HCT116 (cell line): ENCODE measurements around the gene CLOCK. TPM values are rescaled to one million over a fixed set of nuclear protein-coding genes. Genes with fewer than 3 reads are reported as not detected.
A peak's percentile ranks its signal among the peaks of the same experiment; 100 is the strongest.

Experiments
- ATAC-seq: fragments of 200-7000 bp; cut with Tn5 transposase; 2 replicates; pipeline ENCODE4 v1.9.1; 2020; ENCODE audit warnings: mild to moderate bottlenecking, moderate library complexity
- BruUV-seq: library from RNA; stranded (reverse); fragments of 400-500 nt; replicated peaks from 2 replicates; lab custom pipeline; 2021; lab: Mats Ljungman, UMichigan
- CTCF ChIA-PET: fragments of 300-600 bp; sonication (Branson Sonifier 250); formaldehyde crosslinking; loops from one replicate; lab custom pipeline; 2021; ENCODE audit warnings: antibody characterized with exemption; lab: Charles Lee
- POLR2A ChIA-PET: fragments of 300-600, 350-600 bp; sonication (Branson Sonifier 250); formaldehyde crosslinking; loops from one replicate; lab custom pipeline; 2021; ENCODE audit warnings: antibody characterized with exemption; lab: Charles Lee
- RAD21 ChIA-PET, 2 experiments: fragments of 300-600 bp; sonication (Branson Sonifier 250); formaldehyde crosslinking; loops; one replicate each; lab custom pipeline; 2023; ENCODE audit warnings: low total read pairs in 2 of 2; ENCODE audit not compliant: uncharacterized antibody in 2 of 2, unreplicated experiment in 2 of 2, low non-redundant PET in 1 of 2; lab: Charles Lee
- DNase-seq: peaks from one replicate; pipeline ENCODE4 v3.0.0-alpha.2; 2010; ENCODE audit warnings: low read depth, low spot score
- H2AFZ ChIP-seq: fragments of 200-600 bp; shearing (Covaris generic), sonication (generic); 2 replicates; pipeline ENCODE4 v1.6.1; 2017; ENCODE audit warnings: low read depth, mixed run types, mixed read lengths, antibody characterized with exemption, low read length; ENCODE audit not compliant: poor library complexity, severe bottlenecking
- H3K27ac ChIP-seq: 2 replicates; pipeline ENCODE4 v1.5.1; 2012; ENCODE audit warnings: low read depth, low read length
- H3K27me3 ChIP-seq: fragments of 200-600 bp; sonication (generic); 2 replicates; pipeline ENCODE4 v1.6.1; 2016; ENCODE audit warnings: mixed run types, low read length, mixed read lengths; ENCODE audit not compliant: insufficient read depth
- H3K36me3 ChIP-seq, 2 experiments: fragments of 200-500 bp in 1 of 2; fragments of 200-600 bp in 1 of 2; sonication (Bioruptor generic) in 1 of 2; sonication (generic) in 1 of 2; 2 replicates each; pipeline versions ENCODE4 v1.5.1 to v1.6.1; 2014 to 2016; ENCODE audit warnings: low read length in 2 of 2, inconsistent platforms in 1 of 2, mixed read lengths in 1 of 2, mixed run types in 1 of 2; ENCODE audit not compliant: insufficient read depth in 2 of 2, control insufficient read depth in 1 of 2
- H3K4me1 ChIP-seq, 2 experiments: fragments of 200-600 bp in 1 of 2; sonication (generic) in 1 of 2; 2 replicates each; pipeline versions ENCODE4 v1.5.1 to v1.6.1; 2012 to 2017; ENCODE audit warnings: low read length in 2 of 2, inconsistent platforms in 1 of 2, mild to moderate bottlenecking in 1 of 2, mixed read lengths in 1 of 2, mixed run types in 1 of 2, moderate library complexity in 1 of 2; ENCODE audit not compliant: insufficient read depth in 2 of 2, control insufficient read depth in 1 of 2
- H3K4me2 ChIP-seq: fragments of 200-600 bp; sonication (generic); 2 replicates; pipeline ENCODE4 v1.6.1; 2017; ENCODE audit warnings: mixed run types, low read length, mixed read lengths
- H3K4me3 ChIP-seq, 2 experiments: fragments of 200-600 bp in 1 of 2; sonication (generic) in 1 of 2; replicated peaks in 1 of 2; 2 replicates each; pipeline ENCODE4 v1.5.1; 2011 to 2016; ENCODE audit warnings: low read length in 2 of 2, control low read depth in 1 of 2, low read depth in 1 of 2, mild to moderate bottlenecking in 1 of 2, mixed read lengths in 1 of 2, mixed run types in 1 of 2
- H3K79me2 ChIP-seq: fragments of 200-600 bp; sonication (generic); 2 replicates; pipeline ENCODE4 v1.6.1; 2017; ENCODE audit warnings: mild to moderate bottlenecking, mixed run types, low read length, moderate library complexity, mixed read lengths; ENCODE audit not compliant: insufficient read depth
- H3K9ac ChIP-seq: fragments of 200-600 bp; sonication (generic); 2 replicates; pipeline ENCODE4 v1.6.1; 2016; ENCODE audit warnings: low read length, mixed read lengths
- H3K9me2 ChIP-seq: fragments of 200-600 bp; sonication (generic), shearing (Covaris generic); 2 replicates; pipeline ENCODE4 v1.6.1; 2017; ENCODE audit warnings: mixed run types, mild to moderate bottlenecking, moderate library complexity; ENCODE audit not compliant: insufficient read depth
- H3K9me3 ChIP-seq, 2 experiments: fragments of 200-500 bp in 1 of 2; fragments of 200-600 bp in 1 of 2; sonication (Bioruptor generic) in 1 of 2; sonication (generic) in 1 of 2; 2 replicates each; pipeline ENCODE4 v1.6.1; 2014 to 2017; ENCODE audit warnings: low read length in 2 of 2, mixed read lengths in 2 of 2, inconsistent platforms in 1 of 2, low read depth in 1 of 2, mild to moderate bottlenecking in 1 of 2, mixed run types in 1 of 2, moderate library complexity in 1 of 2; ENCODE audit not compliant: control insufficient read depth in 1 of 2, insufficient read depth in 1 of 2
- H4K20me1 ChIP-seq: fragments of 200-600 bp; sonication (generic), shearing (Covaris generic); 2 replicates; pipeline ENCODE4 v1.6.1; 2017; ENCODE audit warnings: mixed run types, mild to moderate bottlenecking, moderate library complexity; ENCODE audit not compliant: insufficient read depth
- ATF3 ChIP-seq: IDR thresholded peaks from 2 replicates; pipeline ENCODE4 v1.6.1; 2012
- CBX3 ChIP-seq: IDR thresholded peaks from 2 replicates; pipeline ENCODE4 v1.6.1; 2012; ENCODE audit warnings: low read depth
- CTCF ChIP-seq, 3 experiments: fragments of 200-600 bp in 1 of 3; sonication (generic) in 1 of 3; IDR thresholded peaks in 2 of 3; conservative IDR thresholded peaks in 1 of 3; 2 replicates each; pipeline ENCODE4 v1.5.1; 2012 to 2017; ENCODE audit warnings: low read depth in 2 of 3, low read length in 2 of 3, antibody characterized with exemption in 1 of 3, borderline replicate concordance in 1 of 3, control low read depth in 1 of 3, mild to moderate bottlenecking in 1 of 3, mixed read lengths in 1 of 3, mixed run types in 1 of 3, moderate library complexity in 1 of 3; ENCODE audit not compliant: insufficient read depth in 1 of 3
- EGR1 ChIP-seq: IDR thresholded peaks from 2 replicates; pipeline ENCODE4 v1.6.1; 2012; ENCODE audit warnings: low read depth
- FOSL1 ChIP-seq: IDR thresholded peaks from 2 replicates; pipeline ENCODE4 v1.6.1; 2012; ENCODE audit warnings: low read depth
- POLR2A ChIP-seq: IDR thresholded peaks from 2 replicates; pipeline ENCODE4 v1.7.0; 2011; ENCODE audit warnings: borderline replicate concordance; ENCODE audit not compliant: insufficient read depth, insufficient read length; ENCODE audit errors: extremely low read depth
- SRF ChIP-seq: IDR thresholded peaks from 2 replicates; pipeline ENCODE4 v1.6.1; 2012; ENCODE audit warnings: low read depth
- TCF7L2 ChIP-seq: IDR thresholded peaks from 2 replicates; pipeline ENCODE4 v1.7.0; 2011; ENCODE audit warnings: borderline replicate concordance, inconsistent platforms; ENCODE audit not compliant: insufficient read depth, insufficient read length; ENCODE audit errors: extremely low read depth
- ZFX ChIP-seq: fragments of 450-650 bp; IDR thresholded peaks from 2 replicates; pipeline ENCODE4 v1.6.1; 2017
- ZNF274 ChIP-seq: fragments of 200-500 bp; sonication (Bioruptor generic); IDR thresholded peaks from 2 replicates; pipeline ENCODE4 v1.6.1; 2014; ENCODE audit warnings: mild to moderate bottlenecking, low read depth, low read length, inconsistent platforms
- intact Hi-C: fragments of 100-400 bp; cut with micrococcal nuclease; formaldehyde crosslinking; loops from 2 replicates; pipeline ENCODE4 v1.10.0; 2022
- total RNA-seq: library from RNA; stranded (reverse); gene quantifications from one replicate; pipeline ENCODE4 v1.2.1, GENCODE V29; 2021; ENCODE audit not compliant: unreplicated experiment

The CLOCK gene
- total RNA-seq, 1 experiment from 2014 or later, result 38.7 TPM

GRCh38 chr4:55575513-55575912, 28.8 kb upstream of the CLOCK start:
- Histone ChIP-seq H3K9ac (no peak overlapping the region), H3K9me2 (no peaks in the 10 kb centered on the region), H3K79me2 (no peaks in the 10 kb centered on the region), H4K20me1 (no peaks in the 10 kb centered on the region), H3K27me3 (no peaks in the 10 kb centered on the region), H3K27ac (no peak overlapping the region), H3K4me3 (no peak overlapping the region), H3K4me1 (0 out of 4 replicates have a peak, but pooled peaks cover 0 to 3% of the 10 kb centered on the region in 2 experiments), H3K36me3 (no peaks in the 10 kb centered on the region), H3K9me3 (peaks cover 0 to 5% of the 10 kb centered on the region in 2 experiments; a peak in 1 of 4 replicates), H2AFZ (no peak overlapping the region), H3K4me2 (no peak overlapping the region)
- no peak for ATAC-seq
- no TSS peak for BruUV-seq
- ChIA-PET RAD21 (no interaction called here), POLR2A (no interaction called here), CTCF (no interaction called here)
- DNase-seq, result no peak
- TF ChIP-seq ZFX (no peak), ZNF274 (no peak), ATF3 (no peak), CTCF (IDR thresholded peaks at IDR 0.05 in 2 of 3, conservative IDR thresholded peaks at IDR 0.05 in 1 of 3; ENCODE audit: borderline replicate concordance in 1 of 3, insufficient read depth in 1 of 3, low read depth in 2 of 3, low read length in 2 of 3) (no peak), EGR1 (no peak), FOSL1 (no peak), TCF7L2 (no peak), SRF (no peak), CBX3 (peak; percentile 92)
- intact Hi-C loops, result no loop called here

- no peak overlapping the region for H3K4me2 ChIP-seq
- ChIA-PET RAD21 (no interaction called here), CTCF (no interaction called here), POLR2A (no interaction called here)
- no peak overlapping the region for H3K4me3 ChIP-seq
- no peaks in the 10 kb centered on the region for H4K20me1 ChIP-seq
- H3K79me2 ChIP-seq, result no peaks in the 10 kb centered on the region
- H3K36me3 ChIP-seq, result no peaks in the 10 kb centered on the region
- no peak overlapping the region for H2AFZ ChIP-seq
- TF ChIP-seq CTCF (IDR thresholded peaks at IDR 0.05 in 2 of 3, conservative IDR thresholded peaks at IDR 0.05 in 1 of 3; ENCODE audit: borderline replicate concordance in 1 of 3, insufficient read depth in 1 of 3, low read depth in 2 of 3, low read length in 2 of 3) (no peak), ZFX (no peak), SRF (no peak), POLR2A (no peak), CBX3 (no peak)
- no peak for ATAC-seq
- 0 out of 4 replicates have a peak, but pooled peaks cover 0 to 3% of the 10 kb centered on the region in 2 experiments for H3K4me1 ChIP-seq
- peaks cover 0 to 5% of the 10 kb centered on the region in 2 experiments; a peak in 1 of 4 replicates for H3K9me3 ChIP-seq
- intact Hi-C loops, result no loop called here
- no peak for DNase-seq
- no peaks in the 10 kb centered on the region for H3K27me3 ChIP-seq
- no peak overlapping the region for H3K9ac ChIP-seq
- BruUV-seq, result no TSS peak
- no peak overlapping the region for H3K27ac ChIP-seq
- no peaks in the 10 kb centered on the region for H3K9me2 ChIP-seq
Observed at GRCh38 chr4:55574252-55574651, 27.5 kb upstream of the CLOCK start.
